Stimulated activated CD8-positive, alpha-beta memory T cell treated with anti-CD3 and anti-CD28 coated beads, Interleukin-4, amount 100 ng/mL, for 24 hours (primary cell): ENCODE results near the gene STOX2.

Experiments used
- DNase-seq: peaks from one replicate; pipeline ENCODE4 v3.0.0-alpha.2; 2020; ENCODE audit warnings: low read depth

STOX2 gene

GRCh38 chr4:183905081-183905592 is at the start of gene STOX2:
TSS of gene STOX2 (plus strand) at chr4:183905307. CDS start at chr4:183906791, 1,484 bp downstream.
- DNase-seq = no peak

GRCh38 chr4:183855323-183856190 is 49.5 kb upstream of the STOX2 start:
- no peak for DNase-seq

GRCh38 chr4:183857040-183857439 is 48.1 kb upstream of the STOX2 start:
- DNase-seq = no peak

GRCh38 chr4:183858011-183858615 is 47.0 kb upstream of the STOX2 start:
- DNase-seq = no peak

- no peak for DNase-seq
Measured at GRCh38 chr4:183860119-183860518, 45.0 kb upstream of the STOX2 start.

- no peak for DNase-seq
Measured at GRCh38 chr4:183860731-183861130, 44.4 kb upstream of the STOX2 start.

- DNase-seq = no peak
Measured at GRCh38 chr4:183861426-183861825, 43.7 kb upstream of the STOX2 start.

GRCh38 chr4:183863155-183863825 is 41.8 kb upstream of the STOX2 start:
- DNase-seq = no peak

GRCh38 chr4:183867247-183867646 is 37.9 kb upstream of the STOX2 start:
- no peak for DNase-seq

GRCh38 chr4:183870997-183871396 is 34.1 kb upstream of the STOX2 start:
- no peak for DNase-seq

GRCh38 chr4:183871581-183871980 is 33.5 kb upstream of the STOX2 start:
- DNase-seq = no peak

- DNase-seq = no peak
Measured at GRCh38 chr4:183872531-183872930, 32.6 kb upstream of the STOX2 start.

GRCh38 chr4:183873409-183874185 is 31.5 kb upstream of the STOX2 start:
- DNase-seq = no peak

GRCh38 chr4:183875251-183875825 is 29.8 kb upstream of the STOX2 start:
- DNase-seq = no peak

GRCh38 chr4:183876268-183876934 is 28.7 kb upstream of the STOX2 start:
- no peak for DNase-seq

- no peak for DNase-seq
Measured at GRCh38 chr4:183878251-183878970, 26.7 kb upstream of the STOX2 start.

- DNase-seq = no peak
Measured at GRCh38 chr4:183885205-183885720, 19.8 kb upstream of the STOX2 start.

- no peak for DNase-seq
Measured at GRCh38 chr4:183887351-183887750, 17.8 kb upstream of the STOX2 start.

GRCh38 chr4:183888564-183888963 is 16.5 kb upstream of the STOX2 start:
- DNase-seq = no peak

- no peak for DNase-seq
Measured at GRCh38 chr4:183889190-183889589, 15.9 kb upstream of the STOX2 start.
